Endothelial cell of umbilical vein (primary cell): ENCODE data around the gene RNF19B. TPM values are rescaled to one million over a fixed set of nuclear protein-coding genes. Genes with fewer than 3 reads are reported as not detected.

Experiments
- BruUV-seq: library from RNA; stranded (reverse); fragments of 400-500 nt; replicated peaks from 2 replicates; lab custom pipeline; 2021; lab: Mats Ljungman, UMichigan
- CTCF ChIA-PET: fragments of 300-600, 350-600 bp; sonication (Branson Sonifier 250); formaldehyde crosslinking; loops from one replicate; lab custom pipeline; 2021; ENCODE audit warnings: antibody characterized with exemption, inconsistent platforms; lab: Charles Lee
- POLR2A ChIA-PET: fragments of 300-600, 350-600 bp; sonication (Branson Sonifier 250); formaldehyde crosslinking; loops from one replicate; lab custom pipeline; 2021; ENCODE audit warnings: antibody characterized with exemption, inconsistent platforms; lab: Charles Lee
- DNase-seq: peaks from one replicate; pipeline ENCODE4 v3.0.0-alpha.2; 2011; ENCODE audit warnings: low read depth, low spot score
- FAIRE-seq: peaks from 2 replicates; lab custom pipeline; 2011; peaks lifted over from hg19 to GRCh38; lab: Jason Lieb, UNC
- H2AFZ ChIP-seq: 2 replicates; pipeline ENCODE4 v1.6.0; 2012; ENCODE audit warnings: low read depth, low read length, control low read depth, inconsistent platforms
- H3K27ac ChIP-seq: 2 replicates; pipeline ENCODE4 v1.5.1; 2011; ENCODE audit warnings: low read depth, mild to moderate bottlenecking, control low read depth, low read length, moderate library complexity; ENCODE audit not compliant: insufficient read depth
- H3K27me3 ChIP-seq, 2 experiments: 2 replicates each; pipeline versions ENCODE4 v1.6.0 to v1.6.1; 2011; ENCODE audit warnings: low read length in 2 of 2, mixed read lengths in 1 of 2; ENCODE audit not compliant: control insufficient read depth in 2 of 2, insufficient read depth in 2 of 2
- H3K36me3 ChIP-seq, 2 experiments: 2 replicates in 1 of 2; 3 replicates in 1 of 2; pipeline ENCODE4 v1.5.1; 2011; ENCODE audit warnings: low read length in 2 of 2, mild to moderate bottlenecking in 1 of 2, moderate library complexity in 1 of 2; ENCODE audit not compliant: control insufficient read depth in 2 of 2, insufficient read depth in 2 of 2; ENCODE audit errors: extremely low read depth in 1 of 2
- H3K4me1 ChIP-seq: 3 replicates; pipeline ENCODE4 v1.5.1; 2011; ENCODE audit warnings: mild to moderate bottlenecking, low read length; ENCODE audit not compliant: control insufficient read depth, insufficient read depth; ENCODE audit errors: extremely low read depth
- H3K4me2 ChIP-seq: 2 replicates; pipeline ENCODE4 v1.6.1; 2011; ENCODE audit warnings: low read length, control low read depth, mixed read lengths; ENCODE audit not compliant: insufficient read depth
- H3K4me3 ChIP-seq, 3 experiments: fragments of 200-600 bp in 1 of 3; sonication (generic), shearing (Covaris generic) in 1 of 3; replicated peaks in 1 of 3; 2 replicates each; pipeline ENCODE4 v1.5.1; 2011 to 2016; ENCODE audit warnings: control low read depth in 3 of 3, low read length in 3 of 3, mild to moderate bottlenecking in 2 of 3, inconsistent platforms in 1 of 3, low read depth in 1 of 3, moderate library complexity in 1 of 3; ENCODE audit not compliant: insufficient read depth in 1 of 3
- H3K79me2 ChIP-seq: 2 replicates; pipeline ENCODE4 v1.6.0; 2012; ENCODE audit warnings: low read length, inconsistent platforms; ENCODE audit not compliant: control insufficient read depth, insufficient read depth
- H3K9ac ChIP-seq: replicated peaks from 2 replicates; pipeline ENCODE3; 2011; ENCODE audit warnings: low read length, control low read depth; ENCODE audit not compliant: insufficient read depth; ENCODE audit errors: extremely low read depth
- H3K9me1 ChIP-seq: replicated peaks from 3 replicates; pipeline ENCODE4 v1.6.0; 2011; ENCODE audit warnings: mild to moderate bottlenecking, low read length; ENCODE audit not compliant: control insufficient read depth, insufficient read depth; ENCODE audit errors: extremely low read depth
- H3K9me3 ChIP-seq: replicated peaks from 2 replicates; pipeline ENCODE4 v1.5.1; 2012; ENCODE audit warnings: low read length, inconsistent platforms; ENCODE audit not compliant: control insufficient read depth, insufficient read depth
- H4K20me1 ChIP-seq: replicated peaks from 2 replicates; pipeline ENCODE3; 2011; ENCODE audit warnings: mild to moderate bottlenecking, low read length; ENCODE audit not compliant: control insufficient read depth, insufficient read depth; ENCODE audit errors: extremely low read depth
- CTCF ChIP-seq, 2 donors: IDR thresholded peaks; 1 replicate in 1 of 2; 2 replicates in 1 of 2; pipeline ENCODE4 v1.5.1; 2011; ENCODE audit warnings: low read length in 2 of 2, mild to moderate bottlenecking in 2 of 2, moderate library complexity in 2 of 2, control low read depth in 1 of 2, inconsistent platforms in 1 of 2, low read depth in 1 of 2; ENCODE audit not compliant: insufficient read depth in 1 of 2; ENCODE audit errors: extremely low read depth in 1 of 2
- FOS ChIP-seq: IDR thresholded peaks from 2 replicates; pipeline ENCODE4 v1.6.1; 2011; ENCODE audit warnings: mild to moderate bottlenecking, low read length, moderate library complexity, borderline replicate concordance; ENCODE audit not compliant: insufficient read depth
- GATA2 ChIP-seq: IDR thresholded peaks from 2 replicates; pipeline ENCODE4 v1.7.0; 2011; ENCODE audit warnings: low read depth, mild to moderate bottlenecking, moderate library complexity, mixed read lengths, low read length; ENCODE audit not compliant: insufficient read length, insufficient read depth
- MAX ChIP-seq: IDR thresholded peaks from 2 replicates; pipeline ENCODE4 v1.6.1; 2011; ENCODE audit not compliant: insufficient read depth, insufficient read length
- POLR2A ChIP-seq: IDR thresholded peaks from 2 replicates; pipeline ENCODE4 v1.6.1; 2012; ENCODE audit warnings: low read depth, mild to moderate bottlenecking, control low read depth, low read length
- POLR2AphosphoS5 ChIP-seq: IDR thresholded peaks from 2 replicates; pipeline ENCODE4 v1.6.1; 2012; ENCODE audit warnings: low read depth, mild to moderate bottlenecking, control low read depth, low read length, moderate library complexity; ENCODE audit not compliant: insufficient read depth
- dilution Hi-C: fragments of 300-500 bp; cut with MboI; formaldehyde crosslinking; loops from one replicate; pipeline ENCODE4 v1.15.0; 2019; ENCODE audit warnings: low sequenced_read_pairs; ENCODE audit not compliant: extremely low pct_ligation_motif_present
- intact Hi-C: fragments of 100-400 bp; cut with micrococcal nuclease; formaldehyde crosslinking; loops from one replicate; pipeline ENCODE4 v1.10.0; 2022
- polyA plus RNA-seq, 4 experiments: library from polyadenylated mRNA; depleted of rRNA in 3 of 4; stranded (reverse) in 3 of 4; unstranded in 1 of 4; fragments of >200 nt; gene quantifications; 2 replicates each; pipeline versions ENCODE4 v1.2.1 to v1.2.3, GENCODE V29; 2011 to 2012; ENCODE audit warnings: missing spikeins in 1 of 4
- total RNA-seq: library from RNA; stranded (reverse); gene quantifications from 2 replicates; pipeline ENCODE4 v1.2.3, GENCODE V29; 2021

The RNF19B gene
- total and polyA plus RNA-seq, 2 donors (not counting 3 experiments of a cell fraction or from before 2014, with no cell fraction given) = 19.2 to 25.6 TPM

- Histone ChIP-seq H3K9me3 (no peaks in the 10 kb centered on the region), H3K27me3 (no peaks in the 10 kb centered on the region), H3K4me2 (peak overlapping the region; percentile 42), H3K79me2 (no peaks in the 10 kb centered on the region), H3K9ac (peak overlapping the region; percentile 61), H3K9me1 (no peaks in the 10 kb centered on the region), H3K36me3 (no peaks in the 10 kb centered on the region), H3K27ac (no peak overlapping the region), H4K20me1 (no peaks in the 10 kb centered on the region), H3K4me1 (no peaks in the 10 kb centered on the region), H2AFZ (peak overlapping the region; percentile 56), H3K4me3 (peak overlapping the region in 2 of 3 experiments; percentile 18 to 56)
- FAIRE-seq (peak; percentile 66), DNase-seq (peak; percentile 88)
- dilution Hi-C loops (no loop called here), intact Hi-C loops (loop anchor here (1.0 kb wide), 3 partner anchors 8 to 16 kb away; partner anchors contain the start of gene RNF19B)
- BruUV-seq = no TSS peak
- POLR2A ChIA-PET = interaction anchor here (0.6 to 0.9 kb wide), 2 partner anchors 8 to 33 kb away, joined by 3 read pairs; no protein-coding TSS in a partner anchor
- TF ChIP-seq FOS (no peak), CTCF (IDR thresholded peaks at IDR 0.05; ENCODE audit: extremely low read depth in 1 of 2, insufficient read depth in 1 of 2, low read depth in 1 of 2, low read length in 2 of 2) (no peak), POLR2AphosphoS5 (peak; percentile 33), MAX (peak; percentile 55), GATA2 (no peak), POLR2A (peak; percentile 15)
- CTCF ChIA-PET = interaction anchor here (1.3 to 1.9 kb wide), 3 partner anchors 33 to 40 kb away, joined by 5 to 16 read pairs (median 5); no protein-coding TSS in a partner anchor
Measured at GRCh38 chr1:32972814-32973428, 8.3 kb upstream of the RNF19B start.
